ENCODE data around the gene TAS2R31.
"Not testable (repeated sequence)": the region's sequence is repeated elsewhere in the genome, so short reads cannot be mapped to it uniquely, and the experiment has no call there.

The TAS2R31 gene

GRCh38 chr12:11059784-11060183 lies 28.6 kb upstream of the TAS2R31 start:
- Histone ChIP-seq H3K9me3 (replicated peaks; ENCODE audit: insufficient read depth, low read length) (no peaks in the 10 kb centered on the region), H2AFZ (ENCODE audit: low read length) (no peak overlapping the region), H3K79me2 (ENCODE audit: low read length) (peaks cover 4% of the 10 kb centered on the region), H4K20me1 (ENCODE audit: insufficient read depth, low read length) (no peaks in the 10 kb centered on the region), H3K36me3 (replicated peaks; ENCODE audit: insufficient read depth, low read length) (no peaks in the 10 kb centered on the region), H3K4me3 (ENCODE audit: low read length) (no peak overlapping the region), H3K4me2 (ENCODE audit: low read depth, low read length) (no peak overlapping the region), H3K4me1 (ENCODE audit: low read length) (no peaks in the 10 kb centered on the region), H3K27ac (ENCODE audit: low read length) (no peak overlapping the region), H3K9ac (ENCODE audit: low read length) (no peak overlapping the region), H3K9me2 (replicated peaks; ENCODE audit: insufficient read depth, low read length) (no peaks in the 10 kb centered on the region), H3F3A (ENCODE audit: insufficient read depth, low read length) (no peaks in the 10 kb centered on the region), H3K27me3 (replicated peaks; ENCODE audit: insufficient read depth, low read length) (no peaks in the 10 kb centered on the region)
- no peak for TF ChIP-seq CTCF (IDR thresholded peaks at IDR 0.05; ENCODE audit: low read length)
- no peak for TF ChIP-seq EZH2phosphoT487 (IDR thresholded peaks at IDR 0.05; ENCODE audit: low read length)
- no peak for TF ChIP-seq EZH2 (optimal IDR thresholded peaks at IDR 0.05; ENCODE audit: low read depth, low read length)
- no peak for DNase-seq

GRCh38 chr12:11059041-11059440 lies 27.8 kb upstream of the TAS2R31 start:
- H3K27ac ChIP-seq (ENCODE audit: low read length) = no peak overlapping the region
- H3K36me3 ChIP-seq (replicated peaks; ENCODE audit: insufficient read depth, low read length) = no peaks in the 10 kb centered on the region
- H2AFZ ChIP-seq (ENCODE audit: low read length) = no peak overlapping the region
- DNase-seq = no peak
- TF ChIP-seq EZH2phosphoT487 (IDR thresholded peaks at IDR 0.05; ENCODE audit: low read length) = no peak
- no peak for TF ChIP-seq CTCF (IDR thresholded peaks at IDR 0.05; ENCODE audit: low read length)
- no peak for TF ChIP-seq EZH2 (optimal IDR thresholded peaks at IDR 0.05; ENCODE audit: low read depth, low read length)
- no peak overlapping the region for H3K4me2 ChIP-seq (ENCODE audit: low read depth, low read length)
- H3K79me2 ChIP-seq (ENCODE audit: low read length) = peaks cover 4% of the 10 kb centered on the region
- no peaks in the 10 kb centered on the region for H3K9me2 ChIP-seq (replicated peaks; ENCODE audit: insufficient read depth, low read length)
- no peak overlapping the region for H3K9ac ChIP-seq (ENCODE audit: low read length)
- H3K4me1 ChIP-seq (ENCODE audit: low read length) = no peaks in the 10 kb centered on the region
- no peaks in the 10 kb centered on the region for H3F3A ChIP-seq (ENCODE audit: insufficient read depth, low read length)
- no peaks in the 10 kb centered on the region for H3K9me3 ChIP-seq (replicated peaks; ENCODE audit: insufficient read depth, low read length)
- H4K20me1 ChIP-seq (ENCODE audit: insufficient read depth, low read length) = no peaks in the 10 kb centered on the region
- no peaks in the 10 kb centered on the region for H3K27me3 ChIP-seq (replicated peaks; ENCODE audit: insufficient read depth, low read length)
- H3K4me3 ChIP-seq (ENCODE audit: low read length) = no peak overlapping the region

- no peaks in the 10 kb centered on the region for H3K27me3 ChIP-seq (replicated peaks; ENCODE audit: insufficient read depth, low read length)
- no peaks in the 10 kb centered on the region for H4K20me1 ChIP-seq (ENCODE audit: insufficient read depth, low read length)
- H3K4me2 ChIP-seq (ENCODE audit: low read depth, low read length) = no peak overlapping the region
- no peak overlapping the region for H3K9ac ChIP-seq (ENCODE audit: low read length)
- peaks cover 9% of the 10 kb centered on the region; the same call in 1 of the 2 replicates for H3K79me2 ChIP-seq (ENCODE audit: low read length)
- no peak overlapping the region for H3K27ac ChIP-seq (ENCODE audit: low read length)
- no peak for DNase-seq
- no peak overlapping the region for H3K4me3 ChIP-seq (ENCODE audit: low read length)
- no peaks in the 10 kb centered on the region for H3K9me2 ChIP-seq (replicated peaks; ENCODE audit: insufficient read depth, low read length)
- no peaks in the 10 kb centered on the region for H3K4me1 ChIP-seq (ENCODE audit: low read length)
- no peaks in the 10 kb centered on the region for H3F3A ChIP-seq (ENCODE audit: insufficient read depth, low read length)
- no peak overlapping the region for H2AFZ ChIP-seq (ENCODE audit: low read length)
- H3K9me3 ChIP-seq (replicated peaks; ENCODE audit: insufficient read depth, low read length) = no peaks in the 10 kb centered on the region
- no peaks in the 10 kb centered on the region for H3K36me3 ChIP-seq (replicated peaks; ENCODE audit: insufficient read depth, low read length)
- TF ChIP-seq EZH2phosphoT487 (IDR thresholded peaks at IDR 0.05; ENCODE audit: low read length) (no peak), CTCF (IDR thresholded peaks at IDR 0.05; ENCODE audit: low read length) (no peak), EZH2 (optimal IDR thresholded peaks at IDR 0.05; ENCODE audit: low read depth, low read length) (no peak)
Measured at GRCh38 chr12:11055306-11055705, 24.1 kb upstream of the TAS2R31 start.

GRCh38 chr12:11049806-11050531 lies 18.8 kb upstream of the TAS2R31 start:
- not testable (repeated sequence) for DNase-seq; H3K9ac ChIP-seq (ENCODE audit: low read length); H3K4me1 ChIP-seq (ENCODE audit: low read length); H3K4me2 ChIP-seq (ENCODE audit: low read depth, low read length); H4K20me1 ChIP-seq (ENCODE audit: insufficient read depth, low read length); H3F3A ChIP-seq (ENCODE audit: insufficient read depth, low read length); H3K9me3 ChIP-seq (replicated peaks; ENCODE audit: insufficient read depth, low read length); H3K4me3 ChIP-seq (ENCODE audit: low read length); H3K79me2 ChIP-seq (ENCODE audit: low read length); H3K27me3 ChIP-seq (replicated peaks; ENCODE audit: insufficient read depth, low read length); H3K9me2 ChIP-seq (replicated peaks; ENCODE audit: insufficient read depth, low read length); H3K27ac ChIP-seq (ENCODE audit: low read length); H3K36me3 ChIP-seq (replicated peaks; ENCODE audit: insufficient read depth, low read length); H2AFZ ChIP-seq (ENCODE audit: low read length)

- not testable (repeated sequence) for H3K79me2 ChIP-seq (ENCODE audit: low read length); H2AFZ ChIP-seq (ENCODE audit: low read length); H3K4me3 ChIP-seq (ENCODE audit: low read length); H3K27me3 ChIP-seq (replicated peaks; ENCODE audit: insufficient read depth, low read length); H3K4me1 ChIP-seq (ENCODE audit: low read length); H4K20me1 ChIP-seq (ENCODE audit: insufficient read depth, low read length); H3K27ac ChIP-seq (ENCODE audit: low read length); H3K4me2 ChIP-seq (ENCODE audit: low read depth, low read length); H3K9ac ChIP-seq (ENCODE audit: low read length); H3K9me2 ChIP-seq (replicated peaks; ENCODE audit: insufficient read depth, low read length); DNase-seq; H3K9me3 ChIP-seq (replicated peaks; ENCODE audit: insufficient read depth, low read length); H3F3A ChIP-seq (ENCODE audit: insufficient read depth, low read length); H3K36me3 ChIP-seq (replicated peaks; ENCODE audit: insufficient read depth, low read length)
Measured at GRCh38 chr12:11041366-11041765, 10.2 kb upstream of the TAS2R31 start.

Measured in MM.1S (cell line).